GM23338 (cell line): ENCODE data around the gene SASH1. TPM values are rescaled to one million over a fixed set of nuclear protein-coding genes. Genes with fewer than 3 reads are reported as not detected.

ENCODE experiments used
- ATAC-seq: fragments of 200-7000 bp; cut with Tn5 transposase; 3 replicates; pipeline ENCODE4 v1.9.1; 2020
- DNase-seq: peaks from one replicate; pipeline ENCODE4 v3.0.0-alpha.2; 2015; ENCODE audit warnings: low spot score
- H2AFZ ChIP-seq: fragments of 200-600 bp; sonication (generic); 2 replicates; pipeline ENCODE4 v1.8.0; 2016; ENCODE audit warnings: antibody characterized with exemption, mild to moderate bottlenecking, moderate library complexity
- H3F3A ChIP-seq: fragments of 200-600 bp; sonication (generic); replicated peaks from 2 replicates; pipeline ENCODE4 v1.8.0; 2017; ENCODE audit warnings: antibody characterized with exemption, mixed run types, low read depth
- H3K27ac ChIP-seq: fragments of 200-600 bp; sonication (generic); 2 replicates; pipeline ENCODE4 v1.6.1; 2016; ENCODE audit warnings: low read depth
- H3K27me3 ChIP-seq: fragments of 200-600 bp; sonication (generic); 2 replicates; pipeline ENCODE4 v1.8.0; 2016; ENCODE audit warnings: mild to moderate bottlenecking, mixed run types, moderate library complexity; ENCODE audit not compliant: insufficient read depth
- H3K36me3 ChIP-seq: fragments of 200-600 bp; sonication (generic); 2 replicates; pipeline ENCODE4 v1.8.0; 2016; ENCODE audit warnings: mild to moderate bottlenecking; ENCODE audit not compliant: insufficient read depth
- H3K4me1 ChIP-seq: fragments of 200-600 bp; sonication (generic); 2 replicates; pipeline ENCODE4 v1.8.0; 2016; ENCODE audit warnings: mild to moderate bottlenecking, moderate library complexity; ENCODE audit not compliant: insufficient read depth
- H3K4me2 ChIP-seq: fragments of 200-600 bp; sonication (generic); 2 replicates; pipeline ENCODE4 v1.7.1; 2017; ENCODE audit warnings: mixed run types
- H3K4me3 ChIP-seq: fragments of 200-600 bp; sonication (generic); 2 replicates; pipeline ENCODE4 v1.6.1; 2016; ENCODE audit warnings: mixed run types
- H3K79me2 ChIP-seq: fragments of 200-600 bp; sonication (generic); replicated peaks from 2 replicates; pipeline ENCODE4 v1.8.0; 2017; ENCODE audit warnings: mild to moderate bottlenecking; ENCODE audit not compliant: insufficient read depth
- H3K9me2 ChIP-seq: fragments of 200-600 bp; sonication (generic); 2 replicates; pipeline ENCODE4 v1.8.0; 2017; ENCODE audit not compliant: insufficient read depth
- H4K20me1 ChIP-seq: fragments of 200-600 bp; sonication (generic); replicated peaks from 2 replicates; pipeline ENCODE4 v1.8.0; 2017; ENCODE audit warnings: mild to moderate bottlenecking; ENCODE audit not compliant: insufficient read depth
- H3K27ac Mint-ChIP-seq: 2 replicates; pipeline ENCODE4 v1.8.0; 2020; ENCODE audit warnings: inconsistent platforms, mild to moderate bottlenecking, moderate library complexity, mixed read lengths
- H3K27me3 Mint-ChIP-seq: 3 replicates; pipeline ENCODE4 v1.8.0; 2022; ENCODE audit warnings: low read depth, mild to moderate bottlenecking, moderate library complexity, mixed read lengths, inconsistent platforms; ENCODE audit not compliant: insufficient read depth, poor library complexity
- H3K36me3 Mint-ChIP-seq: 3 replicates; pipeline ENCODE4 v1.8.0; 2021; ENCODE audit warnings: low read depth, mild to moderate bottlenecking, inconsistent platforms, moderate library complexity, mixed read lengths
- H3K4me1 Mint-ChIP-seq: 3 replicates; pipeline ENCODE4 v1.8.0; 2020; ENCODE audit warnings: mild to moderate bottlenecking, inconsistent platforms, mixed read lengths
- H3K4me3 Mint-ChIP-seq: 3 replicates; pipeline ENCODE4 v1.8.0; 2021; ENCODE audit warnings: moderate library complexity, mild to moderate bottlenecking, inconsistent platforms, mixed read lengths
- H3K9me3 Mint-ChIP-seq: 3 replicates; pipeline ENCODE4 v1.8.0; 2020; ENCODE audit warnings: moderate library complexity, mild to moderate bottlenecking, inconsistent platforms, mixed read lengths
- CREB1 ChIP-seq: fragments of 250-450 bp; sonication (Bioruptor Pico); IDR thresholded peaks from 2 replicates; pipeline ENCODE4 v1.5.0; 2020; ENCODE audit warnings: low read depth, mild to moderate bottlenecking, moderate library complexity
- EZH2 ChIP-seq: fragments of 200-600 bp; sonication (generic); IDR thresholded peaks from one replicate; pipeline ENCODE4 v1.8.0; 2017; ENCODE audit warnings: antibody characterized with exemption, mild to moderate bottlenecking, low read depth; ENCODE audit not compliant: unreplicated experiment
- EZH2phosphoT487 ChIP-seq: fragments of 200-600 bp; sonication (generic); IDR thresholded peaks from one replicate; pipeline ENCODE4 v1.8.1; 2018; ENCODE audit warnings: antibody characterized with exemption; ENCODE audit not compliant: unreplicated experiment
- JUNB ChIP-seq: IDR thresholded peaks from one replicate; pipeline ENCODE4 v1.6.1; 2016; ENCODE audit warnings: antibody characterized with exemption; ENCODE audit not compliant: unreplicated experiment
- NANOG ChIP-seq: IDR thresholded peaks from 2 replicates; pipeline ENCODE4 v1.6.1; 2016; ENCODE audit warnings: antibody characterized with exemption, borderline replicate concordance
- POLR2AphosphoS5 ChIP-seq: IDR thresholded peaks from 2 replicates; pipeline ENCODE4 v1.6.1; 2016; ENCODE audit warnings: antibody characterized with exemption, low read depth
- STAT1 ChIP-seq: IDR thresholded peaks from one replicate; pipeline ENCODE4 v1.6.1; 2016; ENCODE audit warnings: antibody characterized with exemption; ENCODE audit not compliant: unreplicated experiment
- ZNF114 ChIP-seq: fragments of 250-450 bp; sonication (Bioruptor Pico); IDR thresholded peaks from 2 replicates; pipeline ENCODE4 v1.5.0; 2020; ENCODE audit warnings: mild to moderate bottlenecking, moderate library complexity
- ZNF331 ChIP-seq: fragments of 250-450 bp; sonication (Bioruptor Pico); IDR thresholded peaks from 2 replicates; pipeline ENCODE4 v1.5.0; 2020; ENCODE audit warnings: low read depth, mild to moderate bottlenecking, moderate library complexity
- polyA plus RNA-seq: library from polyadenylated mRNA; unstranded; fragments of >200 nt; fragmentation: Nextera tagmentation; extraction: Ambion mirVana; gene quantifications from 2 replicates; pipeline ENCODE4 v1.2.1, GENCODE V29; 2016
- total RNA-seq: library from RNA; depleted of rRNA; stranded (reverse); fragments of >200 nt; shearing (Covaris generic); gene quantifications from 2 replicates; pipeline ENCODE4 v1.2.3, GENCODE V29; 2014
- TF ChIP-seq, protein P1 (sequence below), 2 experiments: fragments of 200-600 bp in 1 of 2; sonication (generic) in 1 of 2; conservative IDR thresholded peaks; 2 replicates each; pipeline versions ENCODE4 v1.5.1 to v1.6.1; 2016 to 2017; ENCODE audit warnings: antibody characterized with exemption in 2 of 2, low read depth in 2 of 2, mild to moderate bottlenecking in 2 of 2, moderate library complexity in 1 of 2
- TF ChIP-seq, protein P2 (sequence below): fragments of 250-450 bp; sonication (Bioruptor Pico); IDR thresholded peaks from 2 replicates; pipeline ENCODE4 v1.5.0; 2020; ENCODE audit warnings: mild to moderate bottlenecking, moderate library complexity
- TF ChIP-seq, protein P3 (sequence below): IDR thresholded peaks from 2 replicates; pipeline ENCODE4 v1.6.1; 2016; ENCODE audit warnings: antibody characterized with exemption
- TF ChIP-seq, protein P4 (sequence below): IDR thresholded peaks from one replicate; pipeline ENCODE4 v1.6.1; 2018; ENCODE audit warnings: antibody characterized with exemption; ENCODE audit not compliant: unreplicated experiment

Gene SASH1
- total and polyA plus RNA-seq, 2 experiments from 2014 or later = 8.2 to 30.2 TPM

GRCh38 chr6:148564494-148565035 lies 221.9 kb downstream of the SASH1 start:
- Histone ChIP-seq H3F3A (no peaks in the 10 kb centered on the region), H3K27ac (no peak overlapping the region), H3K4me1 (no peaks in the 10 kb centered on the region), H3K79me2 (no peaks in the 10 kb centered on the region), H3K9me2 (no peaks in the 10 kb centered on the region), H3K4me3 (no peak overlapping the region), H3K27me3 (peaks cover 9% of the 10 kb centered on the region), H4K20me1 (no peaks in the 10 kb centered on the region), H3K36me3 (no peaks in the 10 kb centered on the region), H2AFZ (no peak overlapping the region), H3K4me2 (no peak overlapping the region)
- peaks cover 16% of the 10 kb centered on the region; the same call in 2 of the 3 replicates for H3K9me3 Mint-ChIP-seq
- no peak overlapping the region for H3K4me3 Mint-ChIP-seq
- peaks cover 8% of the 10 kb centered on the region; the same call in 2 of the 3 replicates for H3K36me3 Mint-ChIP-seq
- H3K27me3 Mint-ChIP-seq = peaks cover 15% of the 10 kb centered on the region
- DNase-seq (no peak), ATAC-seq (no peak)
- TF ChIP-seq CREB1 (CRISPR knock-in tag) = no peak
- TF ChIP-seq EZH2 = no peak
- TF ChIP-seq, protein P1, sequence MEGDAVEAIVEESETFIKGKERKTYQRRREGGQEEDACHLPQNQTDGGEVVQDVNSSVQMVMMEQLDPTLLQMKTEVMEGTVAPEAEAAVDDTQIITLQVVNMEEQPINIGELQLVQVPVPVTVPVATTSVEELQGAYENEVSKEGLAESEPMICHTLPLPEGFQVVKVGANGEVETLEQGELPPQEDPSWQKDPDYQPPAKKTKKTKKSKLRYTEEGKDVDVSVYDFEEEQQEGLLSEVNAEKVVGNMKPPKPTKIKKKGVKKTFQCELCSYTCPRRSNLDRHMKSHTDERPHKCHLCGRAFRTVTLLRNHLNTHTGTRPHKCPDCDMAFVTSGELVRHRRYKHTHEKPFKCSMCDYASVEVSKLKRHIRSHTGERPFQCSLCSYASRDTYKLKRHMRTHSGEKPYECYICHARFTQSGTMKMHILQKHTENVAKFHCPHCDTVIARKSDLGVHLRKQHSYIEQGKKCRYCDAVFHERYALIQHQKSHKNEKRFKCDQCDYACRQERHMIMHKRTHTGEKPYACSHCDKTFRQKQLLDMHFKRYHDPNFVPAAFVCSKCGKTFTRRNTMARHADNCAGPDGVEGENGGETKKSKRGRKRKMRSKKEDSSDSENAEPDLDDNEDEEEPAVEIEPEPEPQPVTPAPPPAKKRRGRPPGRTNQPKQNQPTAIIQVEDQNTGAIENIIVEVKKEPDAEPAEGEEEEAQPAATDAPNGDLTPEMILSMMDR (conservative IDR thresholded peaks at IDR 0.05; ENCODE audit: low read depth in 2 of 2) = no peak
- no peak for TF ChIP-seq EZH2phosphoT487
- TF ChIP-seq, protein P2, sequence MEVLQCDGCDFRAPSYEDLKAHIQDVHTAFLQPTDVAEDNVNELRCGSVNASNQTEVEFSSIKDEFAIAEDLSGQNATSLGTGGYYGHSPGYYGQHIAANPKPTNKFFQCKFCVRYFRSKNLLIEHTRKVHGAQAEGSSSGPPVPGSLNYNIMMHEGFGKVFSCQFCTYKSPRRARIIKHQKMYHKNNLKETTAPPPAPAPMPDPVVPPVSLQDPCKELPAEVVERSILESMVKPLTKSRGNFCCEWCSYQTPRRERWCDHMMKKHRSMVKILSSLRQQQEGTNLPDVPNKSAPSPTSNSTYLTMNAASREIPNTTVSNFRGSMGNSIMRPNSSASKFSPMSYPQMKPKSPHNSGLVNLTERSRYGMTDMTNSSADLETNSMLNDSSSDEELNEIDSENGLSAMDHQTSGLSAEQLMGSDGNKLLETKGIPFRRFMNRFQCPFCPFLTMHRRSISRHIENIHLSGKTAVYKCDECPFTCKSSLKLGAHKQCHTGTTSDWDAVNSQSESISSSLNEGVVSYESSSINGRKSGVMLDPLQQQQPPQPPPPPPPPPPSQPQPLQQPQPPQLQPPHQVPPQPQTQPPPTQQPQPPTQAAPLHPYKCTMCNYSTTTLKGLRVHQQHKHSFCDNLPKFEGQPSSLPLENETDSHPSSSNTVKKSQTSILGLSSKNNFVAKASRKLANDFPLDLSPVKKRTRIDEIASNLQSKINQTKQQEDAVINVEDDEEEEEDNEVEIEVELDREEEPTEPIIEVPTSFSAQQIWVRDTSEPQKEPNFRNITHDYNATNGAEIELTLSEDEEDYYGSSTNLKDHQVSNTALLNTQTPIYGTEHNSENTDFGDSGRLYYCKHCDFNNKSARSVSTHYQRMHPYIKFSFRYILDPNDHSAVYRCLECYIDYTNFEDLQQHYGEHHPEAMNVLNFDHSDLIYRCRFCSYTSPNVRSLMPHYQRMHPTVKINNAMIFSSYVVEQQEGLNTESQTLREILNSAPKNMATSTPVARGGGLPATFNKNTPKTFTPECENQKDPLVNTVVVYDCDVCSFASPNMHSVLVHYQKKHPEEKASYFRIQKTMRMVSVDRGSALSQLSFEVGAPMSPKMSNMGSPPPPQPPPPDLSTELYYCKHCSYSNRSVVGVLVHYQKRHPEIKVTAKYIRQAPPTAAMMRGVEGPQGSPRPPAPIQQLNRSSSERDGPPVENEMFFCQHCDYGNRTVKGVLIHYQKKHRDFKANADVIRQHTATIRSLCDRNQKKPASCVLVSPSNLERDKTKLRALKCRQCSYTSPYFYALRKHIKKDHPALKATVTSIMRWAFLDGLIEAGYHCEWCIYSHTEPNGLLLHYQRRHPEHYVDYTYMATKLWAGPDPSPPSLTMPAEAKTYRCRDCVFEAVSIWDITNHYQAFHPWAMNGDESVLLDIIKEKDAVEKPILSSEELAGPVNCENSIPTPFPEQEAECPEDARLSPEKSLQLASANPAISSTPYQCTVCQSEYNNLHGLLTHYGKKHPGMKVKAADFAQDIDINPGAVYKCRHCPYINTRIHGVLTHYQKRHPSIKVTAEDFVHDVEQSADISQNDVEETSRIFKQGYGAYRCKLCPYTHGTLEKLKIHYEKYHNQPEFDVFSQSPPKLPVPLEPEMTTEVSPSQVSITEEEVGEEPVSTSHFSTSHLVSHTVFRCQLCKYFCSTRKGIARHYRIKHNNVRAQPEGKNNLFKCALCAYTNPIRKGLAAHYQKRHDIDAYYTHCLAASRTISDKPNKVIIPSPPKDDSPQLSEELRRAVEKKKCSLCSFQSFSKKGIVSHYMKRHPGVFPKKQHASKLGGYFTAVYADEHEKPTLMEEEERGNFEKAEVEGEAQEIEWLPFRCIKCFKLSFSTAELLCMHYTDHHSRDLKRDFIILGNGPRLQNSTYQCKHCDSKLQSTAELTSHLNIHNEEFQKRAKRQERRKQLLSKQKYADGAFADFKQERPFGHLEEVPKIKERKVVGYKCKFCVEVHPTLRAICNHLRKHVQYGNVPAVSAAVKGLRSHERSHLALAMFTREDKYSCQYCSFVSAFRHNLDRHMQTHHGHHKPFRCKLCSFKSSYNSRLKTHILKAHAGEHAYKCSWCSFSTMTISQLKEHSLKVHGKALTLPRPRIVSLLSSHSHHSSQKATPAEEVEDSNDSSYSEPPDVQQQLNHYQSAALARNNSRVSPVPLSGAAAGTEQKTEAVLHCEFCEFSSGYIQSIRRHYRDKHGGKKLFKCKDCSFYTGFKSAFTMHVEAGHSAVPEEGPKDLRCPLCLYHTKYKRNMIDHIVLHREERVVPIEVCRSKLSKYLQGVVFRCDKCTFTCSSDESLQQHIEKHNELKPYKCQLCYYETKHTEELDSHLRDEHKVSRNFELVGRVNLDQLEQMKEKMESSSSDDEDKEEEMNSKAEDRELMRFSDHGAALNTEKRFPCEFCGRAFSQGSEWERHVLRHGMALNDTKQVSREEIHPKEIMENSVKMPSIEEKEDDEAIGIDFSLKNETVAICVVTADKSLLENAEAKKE (CRISPR knock-in tag) = no peak
- TF ChIP-seq, protein P3, sequence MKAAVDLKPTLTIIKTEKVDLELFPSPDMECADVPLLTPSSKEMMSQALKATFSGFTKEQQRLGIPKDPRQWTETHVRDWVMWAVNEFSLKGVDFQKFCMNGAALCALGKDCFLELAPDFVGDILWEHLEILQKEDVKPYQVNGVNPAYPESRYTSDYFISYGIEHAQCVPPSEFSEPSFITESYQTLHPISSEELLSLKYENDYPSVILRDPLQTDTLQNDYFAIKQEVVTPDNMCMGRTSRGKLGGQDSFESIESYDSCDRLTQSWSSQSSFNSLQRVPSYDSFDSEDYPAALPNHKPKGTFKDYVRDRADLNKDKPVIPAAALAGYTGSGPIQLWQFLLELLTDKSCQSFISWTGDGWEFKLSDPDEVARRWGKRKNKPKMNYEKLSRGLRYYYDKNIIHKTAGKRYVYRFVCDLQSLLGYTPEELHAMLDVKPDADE = no peak
- TF ChIP-seq ZNF114 (CRISPR knock-in tag) = no peak
- TF ChIP-seq ZNF331 (CRISPR knock-in tag) = no peak
- no peak for TF ChIP-seq POLR2AphosphoS5
- no peak for TF ChIP-seq NANOG
- TF ChIP-seq, protein P4, sequence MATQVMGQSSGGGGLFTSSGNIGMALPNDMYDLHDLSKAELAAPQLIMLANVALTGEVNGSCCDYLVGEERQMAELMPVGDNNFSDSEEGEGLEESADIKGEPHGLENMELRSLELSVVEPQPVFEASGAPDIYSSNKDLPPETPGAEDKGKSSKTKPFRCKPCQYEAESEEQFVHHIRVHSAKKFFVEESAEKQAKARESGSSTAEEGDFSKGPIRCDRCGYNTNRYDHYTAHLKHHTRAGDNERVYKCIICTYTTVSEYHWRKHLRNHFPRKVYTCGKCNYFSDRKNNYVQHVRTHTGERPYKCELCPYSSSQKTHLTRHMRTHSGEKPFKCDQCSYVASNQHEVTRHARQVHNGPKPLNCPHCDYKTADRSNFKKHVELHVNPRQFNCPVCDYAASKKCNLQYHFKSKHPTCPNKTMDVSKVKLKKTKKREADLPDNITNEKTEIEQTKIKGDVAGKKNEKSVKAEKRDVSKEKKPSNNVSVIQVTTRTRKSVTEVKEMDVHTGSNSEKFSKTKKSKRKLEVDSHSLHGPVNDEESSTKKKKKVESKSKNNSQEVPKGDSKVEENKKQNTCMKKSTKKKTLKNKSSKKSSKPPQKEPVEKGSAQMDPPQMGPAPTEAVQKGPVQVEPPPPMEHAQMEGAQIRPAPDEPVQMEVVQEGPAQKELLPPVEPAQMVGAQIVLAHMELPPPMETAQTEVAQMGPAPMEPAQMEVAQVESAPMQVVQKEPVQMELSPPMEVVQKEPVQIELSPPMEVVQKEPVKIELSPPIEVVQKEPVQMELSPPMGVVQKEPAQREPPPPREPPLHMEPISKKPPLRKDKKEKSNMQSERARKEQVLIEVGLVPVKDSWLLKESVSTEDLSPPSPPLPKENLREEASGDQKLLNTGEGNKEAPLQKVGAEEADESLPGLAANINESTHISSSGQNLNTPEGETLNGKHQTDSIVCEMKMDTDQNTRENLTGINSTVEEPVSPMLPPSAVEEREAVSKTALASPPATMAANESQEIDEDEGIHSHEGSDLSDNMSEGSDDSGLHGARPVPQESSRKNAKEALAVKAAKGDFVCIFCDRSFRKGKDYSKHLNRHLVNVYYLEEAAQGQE = no peak
- TF ChIP-seq JUNB = no peak
- TF ChIP-seq STAT1 = no peak
- H3K27ac Mint-ChIP-seq = no peak overlapping the region
- no peaks in the 10 kb centered on the region; the same call in 2 of the 3 replicates for H3K4me1 Mint-ChIP-seq
